ENCODE data around the gene FIP1L1. TPM values are rescaled to one million over a fixed set of nuclear protein-coding genes. Genes with fewer than 3 reads are reported as not detected.

Gene FIP1L1
- polyA plus RNA-seq, 1 of the 3 experiments (the other 2 are of a cell fraction) = 20.3 TPM

GRCh38 chr4:53476232-53477037, 99.0 kb downstream of the FIP1L1 start:
- H3K4me1 ChIP-seq (ENCODE audit: control insufficient read depth in 1 of 2, insufficient read depth in 2 of 2, low read depth in 1 of 2, low read length in 1 of 2) = peaks cover 0 to 9% of the 10 kb centered on the region in 2 experiments; a peak in 2 of 4 replicates
- no peaks in the 10 kb centered on the region for H4K20me1 ChIP-seq (ENCODE audit: insufficient read depth)
- peaks cover 34% of the 10 kb centered on the region for H3F3A ChIP-seq (replicated peaks; ENCODE audit: insufficient read depth)
- ChIA-PET POLR2A (no interaction called here), CTCF (interaction anchor here (0.9 to 6.6 kb wide), 2 partner anchors 14 to 842 kb away, joined by 3 to 36 read pairs; no protein-coding TSS in a partner anchor)
- H3K9me2 ChIP-seq = no peaks in the 10 kb centered on the region
- WGBS (ENCODE audit: low lambda C conversion rate) = 60% methylated on average over 10 of the region's 10 CpGs
- no peaks in the 10 kb centered on the region for H3K79me2 ChIP-seq (ENCODE audit: insufficient read depth)
- H3K9me3 ChIP-seq = no peaks in the 10 kb centered on the region
- no peaks in the 10 kb centered on the region for H3K36me3 ChIP-seq (replicated peaks in 1 of 2; ENCODE audit: control insufficient read depth in 1 of 2, insufficient read depth in 2 of 2, low read length in 1 of 2)
- H3K9ac ChIP-seq = peak overlapping the region; percentile 59; the same call in 1 of the 2 replicates
- H3K4me3 ChIP-seq (ENCODE audit: low read depth in 2 of 2, low read length in 1 of 2) = no peak overlapping the region
- peak overlapping the region; percentile 84; the same call in 1 of the 2 replicates for H2AFZ ChIP-seq (ENCODE audit: low read depth)
- peak overlapping the region in 1 of 2 experiments; percentile 95; a peak in 2 of 4 replicates for H3K27ac ChIP-seq (ENCODE audit: low read depth in 2 of 2, low read length in 1 of 2)
- no peaks in the 10 kb centered on the region for H3K27me3 ChIP-seq (ENCODE audit: insufficient read depth)
- DNase-seq = no peak
- peak overlapping the region; percentile 35 for H3K4me2 ChIP-seq
- TF ChIP-seq SMC3 (IDR thresholded peaks at IDR 0.05; ENCODE audit: low read depth, low read length) (no peak), EP300 (IDR thresholded peaks at IDR 0.05; ENCODE audit: borderline replicate concordance in 1 of 2, low read depth in 1 of 2, low read length in 1 of 2) (peak in 1 of 2 experiments; percentile 70; a peak in 1 of 4 replicates), GATA2 (CRISPR knock-in tag; IDR thresholded peaks at IDR 0.05) (no peak), SIN3A (IDR thresholded peaks at IDR 0.05; ENCODE audit: borderline replicate concordance, low read depth, low read length) (no peak), CHD2 (IDR thresholded peaks at IDR 0.05; ENCODE audit: low read length, partially characterized antibody) (no peak), EZH2phosphoT487 (IDR thresholded peaks at IDR 0.05; ENCODE audit: borderline replicate concordance, low read depth) (no peak), PBX3 (IDR thresholded peaks at IDR 0.05) (peak; percentile 38; the same call in 1 of the 2 replicates), USF1 (IDR thresholded peaks at IDR 0.05; ENCODE audit: borderline replicate concordance, low read depth) (peak; percentile 81), REST (IDR thresholded peaks at IDR 0.05; ENCODE audit: low read depth, low read length) (no peak), RCOR1 (IDR thresholded peaks at IDR 0.05; ENCODE audit: low read length) (no peak), MXI1 (IDR thresholded peaks at IDR 0.05; ENCODE audit: low read depth, low read length) (no peak), FOXM1 (IDR thresholded peaks at IDR 0.05; ENCODE audit: low read depth) (no peak), TEAD4 (IDR thresholded peaks at IDR 0.05; ENCODE audit: borderline replicate concordance, insufficient read depth) (no peak), YY1 (IDR thresholded peaks at IDR 0.05; ENCODE audit: low read depth) (no peak), FOXJ3 (CRISPR knock-in tag; IDR thresholded peaks at IDR 0.05) (no peak), ZBTB33 (IDR thresholded peaks at IDR 0.05; ENCODE audit: borderline replicate concordance, low read depth) (no peak), TCF12 (IDR thresholded peaks at IDR 0.05) (peak; percentile 85), IRF3 (IDR thresholded peaks at IDR 0.05; ENCODE audit: low read depth, low read length) (no peak), MEF2A (IDR thresholded peaks at IDR 0.05; ENCODE audit: borderline replicate concordance, low read depth) (no peak), RXRA (IDR thresholded peaks at IDR 0.05; ENCODE audit: borderline replicate concordance, low read depth) (0 out of 2 replicates have a peak, but pooled peaks have one; percentile 22), NRF1 (IDR thresholded peaks at IDR 0.05; ENCODE audit: low read depth, low read length) (no peak), FOSL2 (IDR thresholded peaks at IDR 0.05; ENCODE audit: borderline replicate concordance, low read depth) (peak; percentile 76; the same call in 1 of the 2 replicates), JUND (IDR thresholded peaks at IDR 0.05) (peak; percentile 54; the same call in 1 of the 2 replicates), RFX5 (IDR thresholded peaks at IDR 0.05; ENCODE audit: low read length) (no peak)
